ENCODE measurements around the gene EDARADD.

Gene EDARADD

DNA sequence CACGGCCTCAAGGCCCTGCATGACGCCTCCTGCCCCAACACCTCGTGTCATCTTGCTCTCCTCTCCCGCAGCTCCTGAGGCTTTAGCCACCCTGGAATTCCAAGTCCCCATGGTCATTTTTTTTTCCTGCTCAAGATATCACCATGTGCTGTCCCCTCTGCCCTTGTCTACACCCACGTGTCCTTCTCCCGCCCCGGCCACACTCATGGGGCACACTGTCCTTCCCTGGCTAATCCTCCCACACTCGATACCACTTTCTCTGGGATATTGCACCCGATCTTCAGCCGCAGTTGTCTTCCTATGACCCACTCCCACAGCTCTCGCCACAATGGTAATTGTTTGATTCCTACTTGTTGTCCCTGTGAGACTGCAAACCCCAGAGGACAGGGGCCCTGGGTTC lies 100.0 kb downstream of the EDARADD start:
- Histone ChIP-seq H4K20me1 (ENCODE audit: insufficient read depth, low read length) (no peaks in the 10 kb centered on the region), H3K9ac (ENCODE audit: low read length) (no peak overlapping the region), H3K4me1 (ENCODE audit: insufficient read depth, low read length, severe bottlenecking) (no peaks in the 10 kb centered on the region), H3K9me2 (ENCODE audit: low read depth, low read length) (no peaks in the 10 kb centered on the region), H3K79me2 (ENCODE audit: insufficient read depth, low read length) (no peaks in the 10 kb centered on the region), H3K4me3 (ENCODE audit: low read depth, low read length, poor library complexity, severe bottlenecking) (no peak overlapping the region), H3K27me3 (ENCODE audit: insufficient read depth, low read length) (no peaks in the 10 kb centered on the region), H3F3A (ENCODE audit: insufficient read depth, low read length) (no peaks in the 10 kb centered on the region), H3K27ac (ENCODE audit: low read depth, low read length, poor library complexity, severe bottlenecking) (no peak overlapping the region), H3K9me3 (ENCODE audit: low read length) (no peaks in the 10 kb centered on the region), H3K4me2 (ENCODE audit: low read length) (no peak overlapping the region), H2AFZ (ENCODE audit: low read length) (no peak overlapping the region), H3K36me3 (ENCODE audit: insufficient read depth, low read length) (no peaks in the 10 kb centered on the region)
- no peak for TF ChIP-seq EZH2 (IDR thresholded peaks at IDR 0.05; ENCODE audit: borderline replicate concordance, low read length)
- TF ChIP-seq, protein P1, sequence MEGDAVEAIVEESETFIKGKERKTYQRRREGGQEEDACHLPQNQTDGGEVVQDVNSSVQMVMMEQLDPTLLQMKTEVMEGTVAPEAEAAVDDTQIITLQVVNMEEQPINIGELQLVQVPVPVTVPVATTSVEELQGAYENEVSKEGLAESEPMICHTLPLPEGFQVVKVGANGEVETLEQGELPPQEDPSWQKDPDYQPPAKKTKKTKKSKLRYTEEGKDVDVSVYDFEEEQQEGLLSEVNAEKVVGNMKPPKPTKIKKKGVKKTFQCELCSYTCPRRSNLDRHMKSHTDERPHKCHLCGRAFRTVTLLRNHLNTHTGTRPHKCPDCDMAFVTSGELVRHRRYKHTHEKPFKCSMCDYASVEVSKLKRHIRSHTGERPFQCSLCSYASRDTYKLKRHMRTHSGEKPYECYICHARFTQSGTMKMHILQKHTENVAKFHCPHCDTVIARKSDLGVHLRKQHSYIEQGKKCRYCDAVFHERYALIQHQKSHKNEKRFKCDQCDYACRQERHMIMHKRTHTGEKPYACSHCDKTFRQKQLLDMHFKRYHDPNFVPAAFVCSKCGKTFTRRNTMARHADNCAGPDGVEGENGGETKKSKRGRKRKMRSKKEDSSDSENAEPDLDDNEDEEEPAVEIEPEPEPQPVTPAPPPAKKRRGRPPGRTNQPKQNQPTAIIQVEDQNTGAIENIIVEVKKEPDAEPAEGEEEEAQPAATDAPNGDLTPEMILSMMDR (IDR thresholded peaks at IDR 0.05; ENCODE audit: low read length): no peak

DNA sequence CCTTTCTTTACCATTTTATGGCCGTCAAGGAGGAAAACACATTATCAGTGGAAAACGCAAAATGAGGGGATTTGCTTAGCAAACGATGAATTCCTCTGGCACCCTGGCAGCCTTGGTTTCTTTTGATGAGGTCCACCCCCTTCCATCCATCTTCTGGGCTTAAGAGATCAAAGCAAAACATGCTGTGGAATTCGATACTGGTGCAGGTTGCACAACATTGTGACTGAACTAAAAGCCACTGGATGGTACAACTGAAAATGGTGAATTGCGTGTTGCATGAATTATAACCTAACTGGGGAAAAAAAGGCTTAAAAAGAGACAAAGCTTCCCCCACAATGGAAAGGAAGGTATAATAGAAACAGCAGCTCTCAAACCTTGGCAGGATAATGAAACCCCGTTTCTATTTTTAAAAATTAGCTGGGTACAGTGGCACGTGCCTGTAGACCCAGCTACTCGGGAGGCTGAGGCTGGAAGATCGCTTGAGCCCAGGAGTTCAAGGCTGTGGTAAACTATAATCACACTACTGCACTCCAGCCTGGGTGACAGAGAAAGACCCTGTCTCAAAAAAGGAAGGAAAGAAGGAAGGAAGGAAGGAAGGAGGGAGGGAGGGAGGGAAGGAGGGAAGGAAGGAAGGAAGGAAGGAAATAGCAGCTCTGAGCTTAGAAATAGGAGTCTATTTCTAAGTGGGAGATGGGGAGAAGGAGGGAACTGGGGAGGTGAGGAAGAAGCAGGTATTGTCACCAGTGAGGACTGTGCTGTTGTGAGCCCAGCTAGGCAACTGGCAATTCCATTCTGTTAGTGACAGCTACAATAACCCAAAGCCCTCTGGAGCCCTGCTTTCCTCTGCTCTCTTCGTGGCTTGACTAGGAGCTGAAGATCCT lies 100.7 kb downstream of the EDARADD start:
- no peaks in the 10 kb centered on the region for H3K9me3 ChIP-seq (ENCODE audit: low read length)
- H3K27me3 ChIP-seq (ENCODE audit: insufficient read depth, low read length): no peaks in the 10 kb centered on the region
- TF ChIP-seq EZH2 (IDR thresholded peaks at IDR 0.05; ENCODE audit: borderline replicate concordance, low read length): no peak
- TF ChIP-seq, protein P1 (IDR thresholded peaks at IDR 0.05; ENCODE audit: low read length): no peak
- H3K27ac ChIP-seq (ENCODE audit: low read depth, low read length, poor library complexity, severe bottlenecking): no peak overlapping the region
- H3K9me2 ChIP-seq (ENCODE audit: low read depth, low read length): no peaks in the 10 kb centered on the region
- H3K4me2 ChIP-seq (ENCODE audit: low read length): no peak overlapping the region
- H3F3A ChIP-seq (ENCODE audit: insufficient read depth, low read length): no peaks in the 10 kb centered on the region
- no peak overlapping the region for H2AFZ ChIP-seq (ENCODE audit: low read length)
- H4K20me1 ChIP-seq (ENCODE audit: insufficient read depth, low read length): no peaks in the 10 kb centered on the region
- no peaks in the 10 kb centered on the region for H3K79me2 ChIP-seq (ENCODE audit: insufficient read depth, low read length)
- no peak overlapping the region for H3K9ac ChIP-seq (ENCODE audit: low read length)
- no peak overlapping the region for H3K4me3 ChIP-seq (ENCODE audit: low read depth, low read length, poor library complexity, severe bottlenecking)
- H3K4me1 ChIP-seq (ENCODE audit: insufficient read depth, low read length, severe bottlenecking): no peaks in the 10 kb centered on the region
- H3K36me3 ChIP-seq (ENCODE audit: insufficient read depth, low read length): no peaks in the 10 kb centered on the region

DNA sequence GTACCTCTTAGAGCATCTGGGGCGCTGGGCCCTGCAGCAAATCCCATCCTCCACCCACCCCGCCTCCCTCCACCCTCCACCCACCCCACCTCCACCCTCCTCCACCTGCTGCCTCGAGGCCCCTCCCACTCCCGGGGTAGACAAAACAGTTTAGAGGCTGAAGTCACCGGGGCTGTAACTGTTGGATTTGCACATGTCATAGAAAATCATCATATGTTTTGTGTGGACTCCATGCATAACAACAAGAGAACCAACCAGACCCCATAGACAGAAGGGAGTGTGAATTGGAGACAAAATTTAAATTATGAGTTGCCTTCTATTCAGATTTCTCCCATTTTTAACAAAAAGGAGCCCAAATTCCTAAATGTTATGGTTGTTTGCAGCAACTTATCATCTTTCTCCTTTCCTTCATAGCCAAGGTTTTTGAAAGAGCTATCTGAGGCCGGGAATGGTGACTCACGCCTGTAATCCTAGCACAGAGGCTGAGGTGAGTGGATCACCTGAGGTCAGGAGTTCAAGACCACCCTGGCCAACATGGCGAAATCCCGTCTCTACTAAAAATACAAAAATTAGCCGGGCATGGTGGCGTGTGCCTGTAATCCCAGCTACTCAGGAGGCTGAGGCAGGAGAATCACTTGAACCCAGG lies 101.5 kb downstream of the EDARADD start:
- Histone ChIP-seq H3K4me2 (ENCODE audit: low read length) (no peak overlapping the region), H3K9me3 (ENCODE audit: low read length) (no peaks in the 10 kb centered on the region), H3K27me3 (ENCODE audit: insufficient read depth, low read length) (no peaks in the 10 kb centered on the region), H3F3A (ENCODE audit: insufficient read depth, low read length) (no peaks in the 10 kb centered on the region), H3K9me2 (ENCODE audit: low read depth, low read length) (no peaks in the 10 kb centered on the region), H3K79me2 (ENCODE audit: insufficient read depth, low read length) (no peaks in the 10 kb centered on the region), H3K4me1 (ENCODE audit: insufficient read depth, low read length, severe bottlenecking) (no peaks in the 10 kb centered on the region), H3K27ac (ENCODE audit: low read depth, low read length, poor library complexity, severe bottlenecking) (no peak overlapping the region), H4K20me1 (ENCODE audit: insufficient read depth, low read length) (no peaks in the 10 kb centered on the region), H3K9ac (ENCODE audit: low read length) (no peak overlapping the region), H3K4me3 (ENCODE audit: low read depth, low read length, poor library complexity, severe bottlenecking) (no peak overlapping the region), H3K36me3 (ENCODE audit: insufficient read depth, low read length) (no peaks in the 10 kb centered on the region), H2AFZ (ENCODE audit: low read length) (no peak overlapping the region)
- TF ChIP-seq, protein P1 (IDR thresholded peaks at IDR 0.05; ENCODE audit: low read length): no peak
- TF ChIP-seq EZH2 (IDR thresholded peaks at IDR 0.05; ENCODE audit: borderline replicate concordance, low read length): no peak

All from OCI-LY1 (cell line).